Loucy (cell line): ENCODE results near the gene CTIF.

Source experiments
- H2AFZ ChIP-seq: fragments of 200-600 bp; sonication (generic); 2 replicates; pipeline ENCODE4 v1.6.0; 2016; ENCODE audit warnings: antibody characterized with exemption, mild to moderate bottlenecking, low read length, moderate library complexity
- H3F3A ChIP-seq: fragments of 200-600 bp; 2 replicates; pipeline ENCODE4 v1.6.0; 2016; ENCODE audit warnings: antibody characterized with exemption, low read depth, mild to moderate bottlenecking
- H3K27me3 ChIP-seq: fragments of 200-600 bp; sonication (generic); 2 replicates; pipeline ENCODE4 v1.6.1; 2014; ENCODE audit warnings: low read length, mild to moderate bottlenecking; ENCODE audit not compliant: insufficient read depth, poor library complexity, severe bottlenecking
- H3K36me3 ChIP-seq: fragments of 200-600 bp; sonication (generic); 2 replicates; pipeline ENCODE4 v1.6.1; 2016; ENCODE audit warnings: low read length; ENCODE audit not compliant: insufficient read depth
- H3K4me1 ChIP-seq: fragments of 200-600 bp; sonication (generic); 2 replicates; pipeline ENCODE4 v1.5.1; 2014; ENCODE audit warnings: low read length, mild to moderate bottlenecking; ENCODE audit not compliant: insufficient read depth, poor library complexity, severe bottlenecking
- H3K4me2 ChIP-seq: fragments of 200-600 bp; sonication (generic); 2 replicates; pipeline ENCODE4 v1.6.0; 2014; ENCODE audit warnings: antibody characterized with exemption, low read length, low read depth, mild to moderate bottlenecking; ENCODE audit not compliant: poor library complexity, severe bottlenecking
- H3K4me3 ChIP-seq: fragments of 200-600 bp; sonication (generic); 2 replicates; pipeline ENCODE4 v1.5.1; 2014; ENCODE audit warnings: low read length, mild to moderate bottlenecking, mixed read lengths; ENCODE audit not compliant: poor library complexity, severe bottlenecking
- H3K79me2 ChIP-seq: fragments of 200-600 bp; sonication (generic); 2 replicates; pipeline ENCODE4 v1.6.1; 2014; ENCODE audit warnings: low read length; ENCODE audit not compliant: insufficient read depth
- H3K9ac ChIP-seq: fragments of 200-600 bp; sonication (generic); 2 replicates; pipeline ENCODE4 v1.6.0; 2014; ENCODE audit warnings: mild to moderate bottlenecking, low read depth, low read length, moderate library complexity; ENCODE audit not compliant: poor library complexity, severe bottlenecking
- H3K9me2 ChIP-seq: fragments of 200-600 bp; sonication (generic); replicated peaks from 2 replicates; pipeline ENCODE4 v1.6.1; 2016; ENCODE audit warnings: low read depth, low read length, mixed read lengths
- H3K9me3 ChIP-seq: fragments of 200-600 bp; sonication (generic); 2 replicates; pipeline ENCODE4 v1.6.1; 2014; ENCODE audit warnings: mild to moderate bottlenecking, antibody characterized with exemption, low read length, low read depth; ENCODE audit not compliant: insufficient read depth
- H4K20me1 ChIP-seq: fragments of 200-600 bp; sonication (generic); 2 replicates; pipeline ENCODE4 v1.6.0; 2014; ENCODE audit warnings: antibody characterized with exemption, low read length, mild to moderate bottlenecking; ENCODE audit not compliant: insufficient read depth, poor library complexity, severe bottlenecking
- EZH2phosphoT487 ChIP-seq: fragments of 200-600 bp; IDR thresholded peaks from 2 replicates; pipeline ENCODE4 v1.6.1; 2018; ENCODE audit warnings: antibody characterized with exemption, mild to moderate bottlenecking, moderate library complexity, borderline replicate concordance
- TF ChIP-seq, protein P1 (sequence below): fragments of 200-600 bp; sonication (generic); conservative IDR thresholded peaks from 2 replicates; pipeline ENCODE4 v1.5.1; 2014; ENCODE audit warnings: mild to moderate bottlenecking, antibody characterized with exemption, low read length

Gene CTIF

DNA sequence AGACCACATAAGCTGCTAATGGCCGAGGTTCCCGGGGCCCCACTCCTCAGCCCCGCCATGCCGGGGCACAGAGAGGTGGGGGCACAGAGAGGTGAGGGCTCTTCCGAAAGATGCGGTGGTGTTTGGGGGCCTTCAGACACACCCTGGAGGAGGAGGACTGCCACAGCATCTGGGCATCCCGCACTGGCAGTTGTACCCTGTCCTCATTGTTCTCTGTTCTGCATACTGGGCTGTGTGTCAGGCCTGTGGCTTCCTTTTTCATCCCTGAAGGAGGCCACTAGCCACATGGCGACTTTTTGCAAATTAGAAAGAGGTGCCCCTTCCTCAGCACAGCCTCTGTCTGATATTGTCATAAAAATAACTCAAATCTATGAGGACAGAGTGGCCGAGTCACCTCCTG lies 150.1 kb downstream of the CTIF start:
- no peaks in the 10 kb centered on the region for H3K79me2 ChIP-seq
- no peak overlapping the region for H2AFZ ChIP-seq
- no peaks in the 10 kb centered on the region for H3F3A ChIP-seq
- TF ChIP-seq, protein P1, sequence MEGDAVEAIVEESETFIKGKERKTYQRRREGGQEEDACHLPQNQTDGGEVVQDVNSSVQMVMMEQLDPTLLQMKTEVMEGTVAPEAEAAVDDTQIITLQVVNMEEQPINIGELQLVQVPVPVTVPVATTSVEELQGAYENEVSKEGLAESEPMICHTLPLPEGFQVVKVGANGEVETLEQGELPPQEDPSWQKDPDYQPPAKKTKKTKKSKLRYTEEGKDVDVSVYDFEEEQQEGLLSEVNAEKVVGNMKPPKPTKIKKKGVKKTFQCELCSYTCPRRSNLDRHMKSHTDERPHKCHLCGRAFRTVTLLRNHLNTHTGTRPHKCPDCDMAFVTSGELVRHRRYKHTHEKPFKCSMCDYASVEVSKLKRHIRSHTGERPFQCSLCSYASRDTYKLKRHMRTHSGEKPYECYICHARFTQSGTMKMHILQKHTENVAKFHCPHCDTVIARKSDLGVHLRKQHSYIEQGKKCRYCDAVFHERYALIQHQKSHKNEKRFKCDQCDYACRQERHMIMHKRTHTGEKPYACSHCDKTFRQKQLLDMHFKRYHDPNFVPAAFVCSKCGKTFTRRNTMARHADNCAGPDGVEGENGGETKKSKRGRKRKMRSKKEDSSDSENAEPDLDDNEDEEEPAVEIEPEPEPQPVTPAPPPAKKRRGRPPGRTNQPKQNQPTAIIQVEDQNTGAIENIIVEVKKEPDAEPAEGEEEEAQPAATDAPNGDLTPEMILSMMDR: no peak
- TF ChIP-seq EZH2phosphoT487: no peak
- H4K20me1 ChIP-seq: no peaks in the 10 kb centered on the region
- no peak overlapping the region for H3K4me2 ChIP-seq
- no peak overlapping the region for H3K4me3 ChIP-seq
- no peaks in the 10 kb centered on the region for H3K9me2 ChIP-seq
- H3K9me3 ChIP-seq: no peaks in the 10 kb centered on the region
- H3K4me1 ChIP-seq: no peaks in the 10 kb centered on the region
- H3K9ac ChIP-seq: no peak overlapping the region
- H3K27me3 ChIP-seq: no peaks in the 10 kb centered on the region
- no peaks in the 10 kb centered on the region for H3K36me3 ChIP-seq

DNA sequence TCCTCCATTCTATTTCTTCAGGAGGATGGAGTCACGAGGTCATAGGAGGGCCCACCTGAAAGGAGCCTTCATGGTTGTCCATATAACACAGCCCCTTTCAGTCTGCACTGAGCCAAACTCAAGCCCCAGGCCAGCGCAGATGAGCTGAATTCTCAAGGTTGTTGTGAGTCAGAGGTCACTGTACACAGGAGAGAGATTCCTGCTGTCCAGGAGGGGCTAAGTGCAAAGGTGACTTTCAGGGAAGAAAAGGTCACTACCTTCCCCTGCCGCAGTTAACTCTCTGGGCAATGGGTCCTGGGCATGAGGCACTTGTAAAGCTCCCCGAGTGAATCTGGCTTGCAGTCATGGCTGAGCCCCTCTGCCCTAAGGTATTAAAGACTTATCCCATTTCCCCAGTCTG lies 150.7 kb downstream of the CTIF start:
- Histone ChIP-seq H3K4me3 (no peak overlapping the region), H3K36me3 (no peaks in the 10 kb centered on the region), H2AFZ (no peak overlapping the region), H3K4me1 (no peaks in the 10 kb centered on the region), H3F3A (no peaks in the 10 kb centered on the region), H3K9me3 (no peaks in the 10 kb centered on the region), H3K9me2 (no peaks in the 10 kb centered on the region), H3K4me2 (no peak overlapping the region), H3K27me3 (no peaks in the 10 kb centered on the region), H3K79me2 (no peaks in the 10 kb centered on the region), H4K20me1 (no peaks in the 10 kb centered on the region), H3K9ac (no peak overlapping the region)
- no peak for TF ChIP-seq EZH2phosphoT487
- TF ChIP-seq, protein P1: no peak

DNA sequence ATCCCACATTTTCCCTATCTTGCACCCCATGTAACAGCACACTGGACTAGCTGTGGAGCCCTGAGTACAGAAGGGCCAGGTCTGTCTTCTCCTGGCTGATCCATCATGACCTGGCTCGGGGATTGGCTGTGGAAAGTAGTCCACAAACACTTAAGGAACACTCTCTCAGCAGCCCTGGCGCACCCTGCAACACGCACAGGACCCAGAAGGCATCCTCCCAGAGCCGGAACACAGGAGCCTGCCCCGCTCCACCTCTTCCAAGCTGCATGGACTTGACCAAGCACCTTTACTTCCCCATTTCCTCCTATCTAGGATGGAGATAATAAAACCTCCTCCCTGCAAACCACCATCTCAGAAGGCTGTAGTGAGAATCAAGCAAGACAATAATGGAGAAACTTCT lies 151.7 kb downstream of the CTIF start:
- H3K27me3 ChIP-seq: no peaks in the 10 kb centered on the region
- TF ChIP-seq, protein P1: no peak
- TF ChIP-seq EZH2phosphoT487: no peak
- H2AFZ ChIP-seq: no peak overlapping the region
- no peaks in the 10 kb centered on the region for H3K9me3 ChIP-seq
- no peaks in the 10 kb centered on the region for H3F3A ChIP-seq
- H3K79me2 ChIP-seq: no peaks in the 10 kb centered on the region
- H3K4me3 ChIP-seq: no peak overlapping the region
- no peak overlapping the region for H3K9ac ChIP-seq
- no peaks in the 10 kb centered on the region for H3K9me2 ChIP-seq
- no peaks in the 10 kb centered on the region for H3K36me3 ChIP-seq
- H4K20me1 ChIP-seq: no peaks in the 10 kb centered on the region
- no peak overlapping the region for H3K4me2 ChIP-seq
- H3K4me1 ChIP-seq: no peaks in the 10 kb centered on the region
